Smooth muscle cell (in vitro differentiated cells): ENCODE measurements around the gene SERPINA9. TPM values are rescaled to one million over a fixed set of nuclear protein-coding genes. Genes with fewer than 3 reads are reported as not detected.
A peak's percentile ranks its signal among the peaks of the same experiment; 100 is the strongest.
"Not testable (repeated sequence)": the region's sequence is repeated elsewhere in the genome, so short reads cannot be mapped to it uniquely, and the experiment has no call there.

Experiments used
- DNase-seq: peaks from one replicate; lab custom pipeline; 2025; ENCODE audit not compliant: unreplicated experiment; lab: John Stamatoyannopoulos, UW
- H2AFZ ChIP-seq: fragments of 200-600 bp; sonication (generic); 2 replicates; pipeline ENCODE4 v1.6.0; 2016; ENCODE audit warnings: antibody characterized with exemption, low read depth, mild to moderate bottlenecking
- H3F3A ChIP-seq: fragments of 200-600 bp; sonication (generic); 2 replicates; pipeline ENCODE4 v1.6.0; 2017; ENCODE audit warnings: antibody characterized with exemption, low read depth
- H3K27ac ChIP-seq: fragments of 200-600 bp; sonication (generic); 2 replicates; pipeline ENCODE4 v1.5.1; 2016; ENCODE audit warnings: low read depth, mild to moderate bottlenecking
- H3K27me3 ChIP-seq: fragments of 200-600 bp; sonication (generic); 2 replicates; pipeline ENCODE4 v1.6.1; 2016; ENCODE audit warnings: low read depth, mild to moderate bottlenecking
- H3K36me3 ChIP-seq: fragments of 200-600 bp; sonication (generic); 2 replicates; pipeline ENCODE4 v1.5.1; 2016; ENCODE audit warnings: low read depth
- H3K4me1 ChIP-seq: fragments of 200-600 bp; sonication (generic); 2 replicates; pipeline ENCODE4 v1.5.1; 2016; ENCODE audit warnings: low read depth
- H3K4me2 ChIP-seq: fragments of 200-600 bp; sonication (generic); 2 replicates; pipeline ENCODE4 v1.6.0; 2016; ENCODE audit warnings: mild to moderate bottlenecking
- H3K4me3 ChIP-seq: fragments of 200-600 bp; sonication (generic); 2 replicates; pipeline ENCODE4 v1.5.1; 2016; ENCODE audit warnings: mild to moderate bottlenecking
- H3K79me2 ChIP-seq: fragments of 200-600 bp; sonication (generic); 2 replicates; pipeline ENCODE4 v1.6.0; 2016; ENCODE audit warnings: low read depth, mild to moderate bottlenecking
- H3K9ac ChIP-seq: fragments of 200-600 bp; sonication (generic); 2 replicates; pipeline ENCODE4 v1.6.0; 2016; ENCODE audit warnings: low read depth
- H3K9me3 ChIP-seq: fragments of 200-600 bp; sonication (generic); replicated peaks from 2 replicates; pipeline ENCODE4 v1.5.1; 2016; ENCODE audit warnings: low read depth
- H4K20me1 ChIP-seq: fragments of 200-600 bp; sonication (generic); 2 replicates; pipeline ENCODE4 v1.6.0; 2016; ENCODE audit warnings: low read depth
- WGBS: methylation state at CpG from one replicate; pipeline ENCODE4 v1.1.7; 2016; ENCODE audit warnings: low lambda C conversion rate; 5-methylcytosine and 5-hydroxymethylcytosine counted together
- polyA plus RNA-seq: library from polyadenylated mRNA; unstranded; fragments of >200 nt; fragmentation: Nextera tagmentation; extraction: Ambion mirVana; gene quantifications from 2 replicates; pipeline ENCODE4 v1.2.1, GENCODE V29; 2016
- total RNA-seq: library from RNA; depleted of rRNA; stranded (reverse); fragments of >200 nt; gene quantifications from 2 replicates; pipeline ENCODE4 v1.2.3, GENCODE V29; 2014
- TF ChIP-seq, protein P1 (sequence below): fragments of 200-600 bp; sonication (generic); IDR thresholded peaks from 2 replicates; pipeline ENCODE4 v1.5.1; 2017; ENCODE audit warnings: borderline replicate concordance, mild to moderate bottlenecking, antibody characterized with exemption; ENCODE audit not compliant: insufficient read depth, poor library complexity, severe bottlenecking

Gene SERPINA9
- total and polyA plus RNA-seq, 2 experiments from 2014 or later, result not detected

- H3K27me3 ChIP-seq, result peaks cover 9% of the 10 kb centered on the region
- H4K20me1 ChIP-seq, result no peaks in the 10 kb centered on the region
- WGBS, result 94% methylated on average over 10 of the region's 10 CpGs
- H3K9ac ChIP-seq, result no peak overlapping the region
- H3K27ac ChIP-seq, result no peak overlapping the region
- no peaks in the 10 kb centered on the region for H3K79me2 ChIP-seq
- H3K9me3 ChIP-seq, result no peaks in the 10 kb centered on the region
- H3K4me1 ChIP-seq, result peaks cover 2% of the 10 kb centered on the region
- DNase-seq, result no peak
- no peak overlapping the region for H3K4me3 ChIP-seq
- H2AFZ ChIP-seq, result no peak overlapping the region
- TF ChIP-seq, protein P1, sequence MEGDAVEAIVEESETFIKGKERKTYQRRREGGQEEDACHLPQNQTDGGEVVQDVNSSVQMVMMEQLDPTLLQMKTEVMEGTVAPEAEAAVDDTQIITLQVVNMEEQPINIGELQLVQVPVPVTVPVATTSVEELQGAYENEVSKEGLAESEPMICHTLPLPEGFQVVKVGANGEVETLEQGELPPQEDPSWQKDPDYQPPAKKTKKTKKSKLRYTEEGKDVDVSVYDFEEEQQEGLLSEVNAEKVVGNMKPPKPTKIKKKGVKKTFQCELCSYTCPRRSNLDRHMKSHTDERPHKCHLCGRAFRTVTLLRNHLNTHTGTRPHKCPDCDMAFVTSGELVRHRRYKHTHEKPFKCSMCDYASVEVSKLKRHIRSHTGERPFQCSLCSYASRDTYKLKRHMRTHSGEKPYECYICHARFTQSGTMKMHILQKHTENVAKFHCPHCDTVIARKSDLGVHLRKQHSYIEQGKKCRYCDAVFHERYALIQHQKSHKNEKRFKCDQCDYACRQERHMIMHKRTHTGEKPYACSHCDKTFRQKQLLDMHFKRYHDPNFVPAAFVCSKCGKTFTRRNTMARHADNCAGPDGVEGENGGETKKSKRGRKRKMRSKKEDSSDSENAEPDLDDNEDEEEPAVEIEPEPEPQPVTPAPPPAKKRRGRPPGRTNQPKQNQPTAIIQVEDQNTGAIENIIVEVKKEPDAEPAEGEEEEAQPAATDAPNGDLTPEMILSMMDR, result no peak
- no peaks in the 10 kb centered on the region for H3F3A ChIP-seq
- no peaks in the 10 kb centered on the region for H3K36me3 ChIP-seq
- no peak overlapping the region for H3K4me2 ChIP-seq
Measured at GRCh38 chr14:94483071-94483451, 7.1 kb upstream of the SERPINA9 start.

GRCh38 chr14:94482132-94483070 is 6.4 kb upstream of the SERPINA9 start:
- not testable (repeated sequence) for H3K4me2 ChIP-seq, H3K9ac ChIP-seq, H3K27ac ChIP-seq, H2AFZ ChIP-seq, H4K20me1 ChIP-seq, H3K36me3 ChIP-seq, H3K9me3 ChIP-seq, H3K79me2 ChIP-seq, H3K4me3 ChIP-seq, H3K27me3 ChIP-seq, H3F3A ChIP-seq, DNase-seq, H3K4me1 ChIP-seq
- 92% methylated on average over 10 of the region's 10 CpGs for WGBS

- Histone ChIP-seq H3K4me3 (no peak overlapping the region), H4K20me1 (no peaks in the 10 kb centered on the region), H3K79me2 (no peaks in the 10 kb centered on the region), H3K36me3 (no peaks in the 10 kb centered on the region), H3K27ac (peak overlapping the region; percentile 70), H3K9ac (no peak overlapping the region), H3K4me1 (peaks cover 2% of the 10 kb centered on the region), H3K27me3 (no peaks in the 10 kb centered on the region), H2AFZ (no peak overlapping the region), H3K4me2 (peak overlapping the region; percentile 22), H3K9me3 (no peaks in the 10 kb centered on the region), H3F3A (no peaks in the 10 kb centered on the region)
- no peak for DNase-seq
- WGBS, result 65% methylated on average over 5 of the region's 5 CpGs
- TF ChIP-seq, protein P1, result no peak
Measured at GRCh38 chr14:94481468-94482131, 5.6 kb upstream of the SERPINA9 start.

DNA sequence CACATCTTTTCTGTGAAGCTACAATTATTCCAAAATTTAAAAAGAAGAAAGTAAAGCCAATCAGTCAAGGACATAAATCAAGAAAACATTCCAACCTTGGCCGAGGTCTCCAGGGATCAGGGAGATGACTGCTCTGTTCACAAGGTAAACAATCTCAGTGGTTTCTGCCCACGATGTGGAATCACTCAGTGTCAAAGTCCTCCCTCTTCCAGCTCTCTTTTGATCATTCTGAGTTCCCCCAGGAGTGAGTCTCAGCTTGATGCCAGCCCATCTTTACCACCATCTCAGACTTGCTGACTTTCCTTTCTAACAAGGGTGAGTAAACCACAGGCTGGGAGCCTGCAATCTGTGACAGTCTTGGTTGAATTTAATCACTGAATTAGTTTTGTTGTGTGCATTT is 4.8 kb upstream of the SERPINA9 start:
- H3K27me3 ChIP-seq, result no peaks in the 10 kb centered on the region
- no peaks in the 10 kb centered on the region for H3K9me3 ChIP-seq
- TF ChIP-seq, protein P1, result no peak
- H3K27ac ChIP-seq, result peak overlapping the region; percentile 70
- H3K4me2 ChIP-seq, result no peak overlapping the region
- WGBS, result 27% methylated on average over 2 of the region's 2 CpGs
- no peak for DNase-seq
- H3K79me2 ChIP-seq, result no peaks in the 10 kb centered on the region
- no peaks in the 10 kb centered on the region for H3K36me3 ChIP-seq
- no peak overlapping the region for H3K4me3 ChIP-seq
- H3K4me1 ChIP-seq, result peaks cover 2% of the 10 kb centered on the region
- H3F3A ChIP-seq, result no peaks in the 10 kb centered on the region
- no peak overlapping the region for H3K9ac ChIP-seq
- no peaks in the 10 kb centered on the region for H4K20me1 ChIP-seq
- H2AFZ ChIP-seq, result no peak overlapping the region
